ENCODE data around the gene ZNF521.

Gene ZNF521

DNA sequence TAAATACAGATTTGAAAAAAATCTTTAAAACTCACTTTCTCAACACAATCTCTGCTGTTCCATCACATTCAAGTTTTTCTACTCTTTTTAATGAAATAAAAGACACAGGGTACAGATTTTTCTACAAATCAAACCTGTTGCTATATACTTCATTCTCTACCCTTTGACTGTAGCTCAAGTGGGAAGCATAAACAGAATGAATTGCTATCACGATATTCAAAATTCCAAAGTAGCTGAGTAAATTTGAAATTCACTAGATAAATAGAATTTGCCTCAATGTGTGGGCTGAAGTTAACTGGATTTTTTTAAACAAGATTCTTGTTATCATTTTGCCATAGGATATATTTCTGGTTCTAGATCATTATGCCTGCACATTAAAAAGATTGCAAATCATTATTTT lies 185.9 kb downstream of the ZNF521 start:
- no peak for DNase-seq

DNA sequence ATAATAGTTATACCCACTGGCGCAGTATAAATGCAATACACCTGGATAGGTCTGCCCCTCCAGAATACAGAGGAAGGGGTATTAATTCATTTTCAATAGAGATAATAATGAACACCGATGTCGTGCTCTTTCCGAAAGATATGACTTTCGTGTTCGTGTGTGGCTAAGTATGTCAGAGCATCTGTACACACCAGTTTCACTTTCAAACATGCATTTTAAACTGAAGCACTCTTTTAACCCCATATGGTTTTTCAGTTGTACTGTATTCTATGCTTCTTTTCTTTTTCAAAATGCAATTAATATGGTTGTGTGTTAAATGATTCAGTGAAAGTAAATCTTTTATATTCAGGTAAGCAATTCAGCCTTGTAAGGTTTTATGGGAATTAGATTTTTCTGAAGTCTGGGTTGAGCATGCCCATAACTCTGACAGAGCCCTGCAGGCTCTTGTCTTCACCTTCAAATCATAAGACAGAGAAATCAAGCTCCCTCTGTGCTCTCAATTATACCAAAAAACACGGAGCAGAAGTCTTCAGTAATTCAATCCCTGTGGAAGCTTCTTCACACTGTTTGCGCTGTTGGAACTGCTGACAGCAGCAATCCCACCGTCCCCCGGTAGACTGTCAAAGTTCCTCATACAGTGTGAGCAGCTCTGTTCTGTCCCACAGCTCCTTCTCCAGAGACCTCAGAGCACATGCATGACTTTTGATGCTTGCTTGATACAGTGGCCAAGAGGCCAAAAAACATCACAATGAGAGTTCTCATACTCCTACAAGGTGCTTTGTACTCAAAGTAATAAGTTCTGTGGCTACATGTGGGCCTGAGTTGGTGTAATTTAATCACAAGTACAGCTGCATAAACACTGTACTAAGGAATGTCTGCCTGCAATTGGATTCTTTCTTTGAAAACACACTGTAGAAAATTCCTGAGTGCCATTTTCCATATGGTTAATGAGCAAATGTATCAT lies 186.8 kb downstream of the ZNF521 start:
- peak; percentile 19 for DNase-seq

GRCh38 chr18:25164211-25164847 lies 187.6 kb downstream of the ZNF521 start:
- peak; percentile 10 for DNase-seq

DNA sequence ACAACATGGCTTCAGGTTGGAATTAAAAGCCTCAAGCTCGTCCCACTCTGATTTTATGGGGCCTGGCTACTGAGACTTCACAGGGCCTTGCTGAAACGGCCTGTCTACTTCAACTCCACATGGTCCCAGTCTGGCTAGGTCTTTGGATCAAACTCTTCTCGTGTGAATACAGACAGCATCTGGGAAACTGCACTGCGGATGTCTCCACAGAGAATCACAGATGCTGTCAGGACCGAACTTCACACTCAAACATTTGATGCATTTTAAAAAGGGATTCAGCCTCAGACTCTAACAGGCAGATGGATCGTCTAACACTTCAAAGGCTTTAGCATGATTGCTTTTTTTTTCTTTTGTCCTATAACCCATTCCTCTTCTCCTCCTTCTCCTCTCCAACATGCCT lies 198.5 kb downstream of the ZNF521 start:
- no peak for DNase-seq

DNA sequence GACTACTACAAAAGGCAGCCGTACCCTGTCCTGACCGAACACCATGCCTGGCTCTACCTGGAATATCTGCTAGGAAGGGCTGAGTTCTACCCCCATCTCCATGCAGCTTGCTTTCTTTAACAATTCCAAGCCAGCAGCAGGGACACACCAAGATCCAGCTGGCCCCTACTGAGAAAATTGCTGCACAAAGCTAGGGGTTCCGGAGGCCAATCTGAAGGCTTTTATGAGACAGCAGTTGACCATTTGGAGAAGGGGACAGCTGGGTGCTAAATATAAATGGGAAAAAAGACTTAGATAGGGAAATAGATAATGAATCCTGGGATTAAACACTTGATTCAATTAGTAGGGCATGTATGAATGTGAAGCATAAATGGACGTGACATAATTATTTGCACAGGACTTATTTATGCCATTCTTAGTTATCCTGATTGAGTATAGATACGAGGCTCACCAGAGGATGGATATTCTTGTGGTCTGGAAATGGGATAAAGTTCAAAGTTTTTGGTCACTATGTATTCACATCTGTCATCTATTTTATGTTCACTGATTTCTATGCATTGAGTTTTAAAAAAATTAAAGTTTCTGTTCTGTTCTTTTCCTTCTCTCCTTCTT lies 204.0 kb downstream of the ZNF521 start:
- no peak for DNase-seq

DNA sequence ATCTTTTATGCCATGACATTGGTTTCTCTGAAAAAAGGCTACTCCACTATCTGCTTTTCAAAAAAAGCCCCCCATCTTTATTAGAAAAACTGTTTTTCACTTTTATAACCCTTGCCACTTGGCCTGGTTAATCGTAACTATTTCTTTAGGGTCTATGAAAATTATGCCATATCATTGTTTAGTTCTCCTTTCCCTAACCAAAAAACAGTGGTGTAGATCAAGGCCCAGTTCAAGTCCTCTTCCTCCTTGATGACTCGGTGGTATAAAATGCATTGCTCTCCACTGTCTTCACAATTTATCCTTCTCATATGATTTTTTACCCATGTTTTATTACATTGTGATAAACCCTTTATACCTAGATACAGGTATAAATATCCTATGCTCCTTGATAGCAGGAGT lies 205.5 kb downstream of the ZNF521 start:
- DNase-seq = no peak

DNA sequence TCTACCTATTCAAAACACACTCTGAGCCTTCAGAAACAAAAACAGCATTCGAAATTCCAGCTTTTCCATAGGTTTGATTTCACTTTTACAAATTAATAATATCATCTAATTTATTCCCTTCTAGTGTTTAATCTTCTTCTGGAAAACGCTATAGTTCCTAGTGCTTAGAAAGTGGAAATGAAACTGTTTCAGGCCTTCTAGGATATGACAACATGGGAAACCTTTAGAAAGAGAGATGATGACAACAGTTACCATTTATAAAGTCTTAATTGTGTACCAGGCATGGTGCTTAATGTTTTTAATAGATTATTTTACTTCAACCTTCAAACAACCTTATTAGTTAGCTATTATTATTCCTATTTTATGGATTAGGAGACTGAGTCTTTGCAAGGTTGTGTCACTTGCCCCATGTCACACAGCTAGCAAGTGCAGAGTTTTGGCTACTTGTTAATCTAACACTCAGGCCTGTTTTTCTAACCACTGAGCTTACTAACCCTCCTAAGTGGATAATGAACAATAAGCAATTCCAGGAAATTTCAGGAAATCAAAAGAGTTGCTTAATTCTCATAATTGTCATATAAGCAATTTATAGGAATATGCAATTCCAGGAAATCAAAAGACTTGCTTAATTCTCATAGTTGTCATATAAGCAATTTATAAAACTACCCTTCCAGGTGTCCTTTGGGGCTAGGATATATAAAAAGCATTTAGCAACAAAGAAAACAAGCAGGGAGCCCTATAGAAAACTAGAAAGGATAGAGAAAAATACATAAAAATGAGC lies 206.0 kb downstream of the ZNF521 start:
- no peak for DNase-seq

DNA sequence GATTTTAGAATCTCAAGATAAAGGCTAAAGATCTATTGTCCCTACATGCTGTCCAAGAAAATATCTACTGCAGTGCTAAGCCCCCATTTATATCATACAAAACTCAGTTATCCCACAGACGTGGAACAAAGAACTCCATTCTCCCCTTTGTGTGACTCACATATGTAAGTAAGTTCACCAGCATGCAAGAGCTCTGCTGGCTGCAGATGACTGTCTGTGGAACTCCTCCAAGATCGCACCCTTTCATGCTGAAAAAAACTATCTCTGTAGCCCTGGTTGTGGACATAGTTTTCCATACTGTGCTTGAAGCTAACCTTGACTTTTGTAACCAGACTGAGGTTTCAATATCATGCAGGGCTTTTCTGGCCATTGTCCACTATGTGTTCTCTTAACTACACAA lies 207.1 kb downstream of the ZNF521 start:
- DNase-seq = no peak

DNA sequence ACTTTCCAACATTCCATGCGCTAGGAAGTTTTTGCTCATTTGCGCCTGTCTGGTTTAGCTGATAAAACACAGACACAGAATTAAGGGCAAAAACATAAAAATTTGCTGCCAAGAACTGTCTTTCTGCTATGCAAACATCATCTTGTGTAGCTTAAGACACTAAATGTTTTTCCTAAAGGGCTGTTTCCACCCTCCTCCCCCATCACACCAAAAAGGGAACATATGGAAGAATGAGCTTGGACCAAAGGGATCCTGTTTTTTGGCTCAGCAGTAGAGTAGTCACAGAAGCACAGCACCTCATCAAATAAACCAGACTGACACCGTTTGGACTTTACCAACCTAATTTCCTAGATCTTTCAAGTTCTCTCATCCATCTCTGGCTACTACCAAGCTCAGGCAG lies 210.1 kb downstream of the ZNF521 start:
- DNase-seq = no peak

DNA sequence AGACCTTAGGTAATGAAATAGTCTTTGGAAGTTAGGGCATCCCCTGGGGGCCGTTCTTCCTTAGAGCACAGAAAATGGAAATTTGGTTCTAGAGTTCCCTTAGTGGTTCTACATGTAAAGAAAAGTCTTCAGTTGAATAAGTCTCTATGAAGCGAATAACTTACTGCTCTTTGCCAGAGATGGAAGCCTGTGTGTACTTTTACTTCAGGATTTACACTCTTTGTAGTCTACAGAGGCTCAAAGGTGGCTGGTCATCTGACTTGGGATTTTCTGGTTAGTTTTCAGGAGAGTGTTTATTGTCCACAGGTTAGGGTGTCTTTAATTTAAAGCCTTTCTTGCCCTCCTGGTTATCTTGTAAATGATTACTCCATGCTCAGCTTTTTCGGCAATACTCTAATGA lies 210.6 kb downstream of the ZNF521 start:
- DNase-seq = no peak

DNA sequence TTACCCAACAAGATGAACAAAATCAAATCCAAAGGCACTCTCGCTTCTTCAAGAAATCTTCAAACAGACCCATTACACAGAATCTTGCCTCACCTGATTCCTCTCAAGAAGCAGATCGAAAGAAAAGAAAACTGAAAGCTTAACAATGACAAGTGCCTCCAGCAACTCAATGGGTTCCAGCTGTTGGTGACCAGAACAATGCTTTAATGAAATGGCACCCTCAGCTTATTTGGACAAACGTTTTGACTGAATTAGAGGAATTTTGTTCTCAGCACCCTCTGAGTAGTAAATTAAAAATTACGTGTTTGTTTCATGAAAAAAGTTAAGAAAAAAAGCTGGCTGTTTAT lies 211.0 kb downstream of the ZNF521 start:
- DNase-seq = no peak

GRCh38 chr18:25140124-25140961 lies 211.6 kb downstream of the ZNF521 start:
- DNase-seq = no peak

- DNase-seq = no peak
Measured at GRCh38 chr18:25137197-25137472, 214.8 kb downstream of the ZNF521 start.

DNA sequence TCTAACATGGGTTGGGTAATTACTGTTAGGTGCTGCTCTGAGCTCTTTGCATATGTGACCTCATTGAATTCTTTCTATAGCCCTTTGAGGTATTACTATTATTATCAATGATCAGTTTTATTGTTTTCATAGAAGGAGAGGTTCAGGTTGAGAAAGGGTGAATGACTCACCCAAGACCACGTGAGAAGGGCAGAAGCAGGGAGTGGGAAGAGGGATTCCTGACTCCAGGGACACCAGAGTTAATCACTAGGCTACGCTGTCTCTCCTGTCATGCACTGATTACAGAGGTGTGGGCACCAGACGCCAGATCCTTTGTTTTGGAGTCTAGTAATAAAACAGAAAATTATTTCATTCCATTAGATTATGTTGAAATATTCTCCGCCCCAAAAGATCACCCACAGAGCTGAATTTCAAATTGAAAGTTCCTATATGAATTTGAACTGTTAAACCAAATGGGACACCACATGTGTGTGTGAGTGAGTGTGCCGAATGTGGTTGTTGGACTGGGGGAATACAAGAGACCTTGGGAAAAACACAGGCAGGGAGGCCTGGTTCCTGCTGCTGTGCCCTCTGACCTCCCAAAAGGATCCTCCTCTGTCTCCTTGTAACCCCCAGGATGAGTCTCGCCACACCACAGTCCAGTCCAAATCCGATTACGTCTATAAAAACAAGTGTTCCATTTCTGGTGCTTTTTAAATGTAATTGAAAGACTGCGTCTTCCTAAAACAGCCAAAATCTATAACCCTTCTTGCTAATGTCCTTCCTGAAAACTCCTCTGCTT lies 215.4 kb downstream of the ZNF521 start:
- DNase-seq = no peak

GRCh38 chr18:25134861-25135260 lies 217.1 kb downstream of the ZNF521 start:
- no peak for DNase-seq

GRCh38 chr18:25133879-25134278 lies 218.1 kb downstream of the ZNF521 start:
- DNase-seq = no peak

DNA sequence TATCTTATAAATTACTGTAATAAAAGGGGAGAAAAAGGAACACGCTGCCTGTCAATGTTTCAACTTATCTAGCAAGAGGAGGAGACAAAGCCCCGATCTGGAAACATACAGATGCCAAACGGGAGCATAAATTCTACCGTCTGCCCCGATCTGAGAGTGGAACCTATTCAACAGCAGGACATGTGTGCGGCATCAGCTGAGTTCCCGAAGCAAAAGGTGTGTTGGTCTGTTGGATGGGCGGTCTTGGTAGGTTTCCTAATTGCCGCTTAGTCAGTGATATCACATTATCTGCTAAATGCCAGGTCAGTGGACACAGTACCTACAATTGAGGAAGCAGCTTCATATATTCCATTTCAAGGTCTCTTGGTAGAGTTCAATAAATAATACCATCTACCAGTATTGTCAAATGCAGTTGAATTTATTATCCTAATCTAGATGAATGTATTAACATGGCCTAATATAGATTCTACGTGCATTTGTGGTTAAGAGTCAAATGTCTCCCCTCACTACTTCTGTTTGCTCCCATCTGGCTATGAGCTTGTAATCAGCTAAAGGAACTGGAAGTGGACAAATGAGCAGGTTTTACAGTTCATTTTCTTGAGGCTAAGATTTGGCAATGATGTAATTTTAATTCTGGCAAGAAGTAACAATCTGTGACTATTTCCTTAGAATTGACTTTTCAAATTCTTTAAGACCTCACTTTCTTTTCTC lies 219.0 kb downstream of the ZNF521 start:
- DNase-seq = no peak

DNA sequence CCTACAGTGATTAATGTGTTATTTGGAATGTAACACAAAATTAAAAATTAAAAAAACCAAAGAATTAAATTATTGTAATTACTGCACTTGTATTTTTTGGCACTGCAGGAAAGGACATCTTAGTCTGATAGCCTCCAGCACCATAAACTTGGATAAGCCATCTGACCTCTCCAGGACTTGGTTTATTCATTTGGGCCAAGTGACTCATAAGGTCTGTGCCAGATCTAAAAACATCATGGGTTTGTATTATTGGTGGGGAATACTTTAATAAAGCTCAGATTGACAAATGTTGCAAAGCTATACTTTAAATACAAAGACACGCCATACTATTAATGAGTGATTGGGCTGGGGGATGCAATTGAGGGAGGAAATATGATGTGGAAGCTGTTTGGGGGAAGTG lies 225.2 kb downstream of the ZNF521 start:
- DNase-seq = no peak

GRCh38 chr18:25125680-25126079 lies 226.3 kb downstream of the ZNF521 start:
- DNase-seq = no peak

DNA sequence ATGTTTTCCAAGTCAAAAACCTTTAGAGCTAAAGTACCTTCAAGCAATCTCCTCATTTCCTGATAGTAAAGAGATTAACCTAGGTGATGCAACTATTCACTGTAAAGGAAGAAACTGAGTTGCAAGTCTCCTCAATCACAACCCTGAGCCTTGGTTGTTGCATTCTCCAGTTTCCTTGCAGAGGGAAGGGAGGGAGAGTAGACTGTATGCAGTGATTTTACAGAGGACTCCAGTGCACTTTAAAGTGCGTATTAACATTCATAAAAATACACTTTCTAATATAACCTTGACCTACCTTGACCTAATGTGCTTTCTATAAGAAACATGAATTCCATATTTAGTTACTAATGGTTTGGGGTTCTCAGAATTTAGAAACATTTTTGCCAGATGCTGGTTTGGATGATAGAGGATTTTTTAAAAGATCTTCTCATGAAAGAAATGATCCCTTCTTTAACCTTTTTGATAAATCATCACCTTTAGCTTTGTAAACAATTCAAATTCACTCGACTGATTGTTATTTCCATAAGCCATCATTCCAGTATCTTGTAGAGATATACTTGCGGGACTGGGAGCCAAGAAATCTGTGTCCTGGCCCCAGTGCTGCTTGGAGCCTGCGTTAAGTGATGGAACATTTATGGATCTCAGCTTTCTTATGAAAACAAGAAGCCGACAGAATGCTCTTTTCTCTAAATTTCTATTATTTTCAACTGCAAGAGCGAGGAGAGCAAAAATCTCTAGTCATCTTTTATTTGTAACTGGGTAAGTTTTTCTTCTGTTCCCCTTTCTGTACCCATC lies 228.3 kb downstream of the ZNF521 start:
- no peak for DNase-seq

Measured in GDM1 (cell line).